Hindlimb muscle (tissue), 1 donor: ENCODE measurements around the gene TSPAN33. TPM values are rescaled to one million over a fixed set of nuclear protein-coding genes. Genes with fewer than 3 reads are reported as not detected.
"Not testable (repeated sequence)": the region's sequence is repeated elsewhere in the genome, so short reads cannot be mapped to it uniquely, and the experiment has no call there.

ENCODE experiments used
- DNase-seq: peaks from one replicate; pipeline ENCODE4 v3.0.0-alpha.2; 2013
- polyA plus RNA-seq: library from polyadenylated mRNA; unstranded; fragments of 120-200 nt; gene quantifications from one replicate; pipeline ENCODE4 v1.2.1, GENCODE V29; 2013; ENCODE audit not compliant: insufficient read length

The TSPAN33 gene
- 47.4 TPM for polyA plus RNA-seq

GRCh38 chr7:129144095-129144833, at the start of gene TSPAN33:
TSPAN33 (plus strand) TSS chr7:129144707; CDS start chr7:129144981, 274 bp downstream.
- peak; percentile 62 for DNase-seq

DNA sequence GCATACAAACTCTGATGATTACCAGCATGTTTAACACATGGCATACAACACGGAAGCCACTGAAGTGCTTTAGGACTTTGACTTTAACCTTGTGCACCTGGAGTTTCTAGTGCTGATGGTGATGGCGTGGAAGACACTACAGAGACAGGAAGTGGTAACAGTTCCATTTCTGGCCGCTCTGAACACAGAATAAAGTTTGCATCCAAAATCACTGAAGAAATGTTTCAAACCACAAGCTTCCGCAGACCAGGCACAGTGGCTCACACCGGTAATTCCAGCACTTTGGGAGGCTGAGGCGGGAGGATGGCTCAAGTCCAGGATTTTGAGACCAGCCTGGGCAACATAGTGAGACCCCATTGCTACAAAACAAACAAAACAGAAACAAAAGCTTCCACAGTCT, 49.2 kb upstream of the TSPAN33 start:
- DNase-seq: no peak

DNA sequence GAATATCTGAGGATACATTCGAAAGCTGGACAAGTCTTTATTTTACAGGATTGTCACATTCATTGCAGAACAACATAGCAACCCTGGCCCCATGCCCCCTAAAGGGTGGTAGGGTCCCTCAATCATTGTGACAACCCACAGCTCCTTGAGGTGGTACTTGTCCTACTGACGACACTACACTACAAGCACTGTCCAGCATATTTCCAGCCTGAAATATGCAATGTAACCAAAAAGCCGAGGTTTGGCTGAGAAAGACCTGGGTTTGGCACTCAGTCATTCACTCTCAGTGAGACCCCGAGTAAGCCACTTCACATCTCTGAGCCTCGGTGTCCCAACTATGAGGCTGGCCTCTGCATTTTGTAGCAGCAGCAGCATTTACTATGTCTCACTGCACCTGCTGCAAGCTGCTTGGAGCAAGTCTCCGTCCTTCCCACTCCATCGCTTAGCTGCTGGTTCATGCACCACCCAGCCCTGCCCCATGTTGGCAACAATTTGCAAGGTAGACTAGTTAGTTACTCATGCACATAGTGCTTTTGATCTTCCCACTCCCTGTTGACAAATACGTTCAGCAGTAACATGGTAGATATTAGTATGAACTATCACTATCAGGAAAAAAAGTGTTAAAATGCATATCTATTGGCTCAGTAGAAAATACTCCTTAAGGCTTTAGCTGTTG, 46.0 kb upstream of the TSPAN33 start:
- DNase-seq: no peak

DNA sequence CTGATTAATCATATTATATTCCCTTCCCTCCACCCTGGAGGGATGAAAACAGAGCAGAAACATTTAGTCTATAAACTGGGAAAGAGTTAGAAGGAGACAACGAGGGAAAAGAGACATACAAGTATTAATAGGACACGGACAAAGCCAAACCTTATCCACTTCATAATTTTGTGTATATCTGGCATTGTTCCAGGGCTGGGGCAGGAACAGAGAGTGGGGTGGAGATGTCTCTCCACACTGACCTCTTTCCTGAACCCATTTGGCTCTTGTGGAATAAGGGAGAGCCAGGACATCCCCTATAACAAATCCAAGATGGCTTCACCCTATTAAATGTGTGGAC, 43.7 kb upstream of the TSPAN33 start:
- no peak for DNase-seq

DNA sequence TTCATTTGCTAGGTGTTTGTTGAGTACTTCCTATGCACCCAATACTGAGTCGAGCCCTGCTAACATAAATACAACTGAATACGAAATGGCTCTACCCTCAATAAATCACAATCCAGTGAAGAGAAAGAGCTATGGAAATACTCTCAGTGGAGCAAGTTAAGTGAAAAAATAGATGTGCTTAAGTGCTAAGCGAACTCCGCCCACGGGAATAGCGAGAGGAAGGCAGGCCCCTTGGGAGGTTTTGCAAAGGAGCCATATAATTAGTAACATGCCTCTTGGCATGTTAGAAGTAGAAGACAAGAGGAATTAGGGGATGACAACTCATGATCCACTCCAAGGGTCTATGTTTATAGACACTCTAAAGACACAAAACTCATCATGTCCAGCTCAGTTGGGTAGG, 42.8 kb upstream of the TSPAN33 start:
- no peak for DNase-seq

DNA sequence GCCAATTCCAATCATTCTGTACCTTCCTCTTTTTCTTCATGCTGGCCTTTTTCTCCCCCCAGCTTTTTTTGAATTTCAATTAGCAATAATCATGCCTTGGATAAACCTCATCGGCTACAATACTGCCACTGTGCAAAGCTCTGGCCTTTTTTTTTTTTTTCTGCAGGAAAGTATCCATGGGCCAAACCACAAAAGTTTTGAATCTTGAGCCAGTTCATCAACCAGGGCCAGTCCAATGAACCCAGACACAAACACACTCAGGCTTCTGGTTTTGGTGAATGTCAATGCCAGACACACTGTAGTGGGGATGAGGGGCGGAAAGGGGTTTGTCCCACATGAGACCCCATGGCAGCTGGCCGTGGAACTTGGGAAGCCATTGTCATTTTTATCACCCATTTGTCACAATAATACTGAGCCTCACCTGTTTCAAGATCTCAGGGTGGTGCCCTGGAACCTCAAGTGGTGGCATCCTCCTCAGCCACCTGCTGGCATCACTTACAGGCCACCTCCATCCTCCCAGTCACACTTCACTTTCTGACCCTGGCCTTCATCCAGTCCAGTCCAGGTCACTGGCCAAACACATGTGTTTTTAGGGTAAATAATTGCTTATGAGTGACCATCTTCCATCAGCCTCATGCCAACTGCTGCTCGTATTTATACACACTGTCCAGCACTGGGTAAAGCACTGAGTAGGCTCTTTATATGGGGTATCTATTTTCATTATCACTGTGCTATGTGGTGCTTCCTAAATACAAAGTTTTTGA, 40.8 kb upstream of the TSPAN33 start:
- no peak for DNase-seq

DNA sequence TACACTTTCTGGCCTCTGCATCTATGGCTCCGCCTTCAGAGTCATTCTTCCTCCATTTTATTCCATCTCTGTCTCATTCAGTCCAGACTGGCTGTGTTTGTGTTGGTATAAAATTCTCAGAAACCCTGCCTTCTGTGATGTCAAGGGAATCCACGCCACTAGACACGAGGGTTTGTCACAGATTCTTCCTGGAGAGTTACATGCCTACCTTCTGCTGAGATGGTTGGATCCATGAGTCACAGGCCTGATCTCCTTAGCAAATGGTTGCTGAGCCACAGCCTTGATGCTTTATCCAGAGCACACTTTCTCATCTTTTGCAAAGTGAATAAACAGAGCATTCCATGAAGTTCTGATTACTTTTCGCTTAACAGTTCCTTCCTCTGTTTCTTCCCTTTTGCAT, 35.9 kb upstream of the TSPAN33 start:
- DNase-seq: peak; percentile 33

DNA sequence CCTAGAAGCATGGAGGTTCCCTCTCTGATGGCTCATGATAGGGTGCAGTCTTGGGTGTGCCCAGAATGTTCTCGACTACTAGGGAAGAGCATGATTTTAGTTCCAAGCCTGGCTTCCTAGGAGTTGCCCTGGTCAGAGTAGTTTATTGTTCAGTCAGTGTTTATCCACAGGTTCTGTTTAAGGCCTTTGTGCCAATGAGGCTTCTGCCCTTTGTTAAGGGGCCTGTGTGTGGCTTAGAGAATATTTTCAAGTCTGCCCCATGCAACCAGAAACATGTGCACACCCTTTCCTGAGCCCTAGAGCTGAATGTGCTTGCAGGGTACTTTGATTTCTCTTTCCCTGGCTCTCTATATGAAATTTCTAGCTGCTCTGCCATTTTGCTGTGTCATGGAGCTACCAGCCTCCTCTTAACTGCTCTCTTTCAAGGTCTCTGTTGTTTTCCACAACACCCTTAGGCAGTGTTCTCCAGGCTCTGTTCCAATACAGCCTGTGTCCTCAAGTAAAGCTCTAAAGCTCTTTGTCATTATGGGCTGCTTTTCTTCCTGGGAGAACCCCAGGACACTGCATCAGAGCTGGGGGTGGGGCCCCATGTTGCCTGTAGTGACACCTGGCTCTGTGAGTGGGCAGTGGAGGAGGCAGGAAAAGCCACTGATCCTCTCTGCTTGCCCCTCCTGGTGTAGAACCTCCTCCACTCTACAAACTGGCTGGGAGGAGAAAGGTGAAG, 34.1 kb upstream of the TSPAN33 start:
- no peak for DNase-seq

DNA sequence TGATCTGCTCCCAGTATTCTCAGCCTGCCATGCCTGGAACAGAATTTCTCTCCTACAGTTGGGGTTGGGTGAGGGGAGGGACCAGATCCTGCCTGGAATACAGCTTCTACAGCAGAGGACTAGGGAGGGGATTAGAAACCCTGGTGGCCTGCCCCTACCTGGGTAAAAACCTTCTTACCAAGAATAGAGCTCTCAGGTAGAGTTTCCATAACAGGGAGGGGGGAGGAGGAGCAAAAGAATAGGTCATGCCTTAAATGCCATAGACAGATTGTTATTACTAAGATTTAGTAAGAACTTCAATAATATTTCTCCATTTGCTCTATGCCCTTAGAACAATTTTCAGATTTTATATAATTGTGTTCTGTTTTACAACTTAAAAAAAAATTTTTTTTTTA, 33.5 kb upstream of the TSPAN33 start:
- no peak for DNase-seq

- DNase-seq: no peak
These were observed 28.8 kb upstream of the TSPAN33 start for GRCh38 chr7:129115676-129116075.

GRCh38 chr7:129118182-129118581, 26.3 kb upstream of the TSPAN33 start:
- no peak for DNase-seq

- DNase-seq: no peak
These were observed 25.5 kb upstream of the TSPAN33 start for GRCh38 chr7:129118976-129119375.

DNA sequence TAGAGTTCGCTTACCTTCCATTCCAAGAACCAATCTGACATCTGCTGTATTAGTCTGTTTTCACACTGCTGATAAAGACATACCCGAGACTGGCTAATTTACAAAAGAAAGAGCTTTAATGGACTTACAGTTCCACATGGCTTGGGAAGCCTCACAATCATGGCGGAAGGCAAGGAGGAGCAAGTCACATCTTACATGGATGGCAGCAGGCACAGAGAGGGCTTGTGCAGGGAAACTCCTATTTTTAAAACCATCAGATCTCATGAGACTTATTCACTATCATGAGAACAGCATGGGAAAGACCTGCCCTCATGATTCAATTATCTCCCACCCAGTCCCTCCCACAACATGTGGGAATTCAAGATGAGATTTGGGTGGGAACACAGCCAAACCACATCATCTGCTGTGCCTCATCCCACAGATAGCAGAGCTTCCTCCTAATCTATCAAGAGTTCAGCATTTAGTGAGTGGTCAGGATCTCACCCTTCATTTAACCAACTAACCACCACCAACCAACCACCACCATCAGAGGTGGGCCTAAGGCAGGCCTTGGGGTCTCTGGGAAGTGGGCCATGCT, 22.9 kb upstream of the TSPAN33 start:
- DNase-seq: not testable (repeated sequence)

- no peak for DNase-seq
These were observed 22.3 kb upstream of the TSPAN33 start for GRCh38 chr7:129122078-129122750.

DNA sequence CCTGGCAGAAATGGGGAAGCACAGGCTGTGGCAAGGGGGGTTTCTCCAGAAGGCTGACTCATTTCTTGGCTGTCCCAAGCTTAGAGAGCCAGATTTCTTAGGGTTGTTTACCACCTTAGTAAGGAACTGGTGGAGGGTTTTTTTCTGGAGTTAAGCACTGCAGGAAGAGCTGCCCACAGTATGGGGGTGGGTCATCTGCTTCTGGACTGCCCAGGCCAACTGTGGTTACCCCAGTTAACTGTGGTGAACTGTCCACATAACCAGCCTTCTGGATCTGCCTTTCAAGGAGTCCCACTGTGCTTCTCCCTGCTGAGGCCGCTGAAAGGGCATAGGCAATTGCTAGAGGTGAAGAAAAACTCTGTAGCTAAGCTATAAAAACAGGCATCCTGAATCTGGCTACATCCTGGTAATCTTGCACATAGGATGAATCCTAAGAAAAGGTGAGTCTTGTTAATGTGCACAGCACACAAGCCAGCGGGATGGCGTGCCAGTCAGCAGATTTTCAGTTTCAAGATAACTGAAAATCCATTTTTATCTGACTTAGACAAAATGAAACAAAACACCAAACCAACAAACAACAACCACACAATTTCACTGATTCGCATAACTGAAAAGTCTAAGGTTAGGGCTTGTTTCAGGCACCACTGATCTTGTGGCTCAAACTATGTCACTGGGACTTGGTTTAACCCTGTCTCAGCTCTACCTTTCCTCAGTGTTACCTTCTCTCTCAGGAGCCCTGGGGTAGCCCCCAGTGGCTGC, 21.6 kb upstream of the TSPAN33 start:
- DNase-seq: no peak

GRCh38 chr7:129123510-129123857, 21.0 kb upstream of the TSPAN33 start:
- DNase-seq: no peak

- no peak for DNase-seq
These were observed 18.2 kb upstream of the TSPAN33 start for GRCh38 chr7:129126314-129126713.

- no peak for DNase-seq
These were observed 17.4 kb upstream of the TSPAN33 start for GRCh38 chr7:129127154-129127553.

GRCh38 chr7:129127601-129128000, 16.9 kb upstream of the TSPAN33 start:
- no peak for DNase-seq

GRCh38 chr7:129134356-129134987, 10.0 kb upstream of the TSPAN33 start:
- no peak for DNase-seq
